HG02759 (cell line): Measurements from ENCODE around the gene SLC38A6.

ENCODE experiments used
- ATAC-seq: cut with Tn5 transposase; IDR thresholded peaks from one replicate; pipeline ENCODE4 v1.9.1; 2021; ENCODE audit warnings: mild to moderate bottlenecking, moderate library complexity; ENCODE audit not compliant: unreplicated experiment

Gene SLC38A6

DNA sequence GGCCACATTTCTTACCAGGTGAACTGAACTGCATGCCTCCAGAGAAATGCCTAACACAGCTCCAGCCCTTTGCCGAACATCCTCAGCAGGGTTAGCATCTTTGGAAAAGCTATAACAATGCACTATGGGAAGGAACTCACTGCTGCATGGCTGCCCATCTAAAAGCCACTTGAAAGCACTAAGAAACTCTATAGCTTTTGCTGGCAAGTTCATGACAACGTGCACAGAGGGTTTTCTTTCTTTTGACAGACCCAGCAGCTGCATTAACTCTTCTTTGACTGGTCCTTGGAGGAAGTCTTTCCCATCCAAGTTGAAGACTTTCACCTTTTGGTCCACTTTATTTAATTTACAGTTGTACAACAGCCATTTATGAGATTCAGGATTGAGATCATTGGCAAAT is 5.5 kb upstream of the SLC38A6 start:
- no peak for ATAC-seq

DNA sequence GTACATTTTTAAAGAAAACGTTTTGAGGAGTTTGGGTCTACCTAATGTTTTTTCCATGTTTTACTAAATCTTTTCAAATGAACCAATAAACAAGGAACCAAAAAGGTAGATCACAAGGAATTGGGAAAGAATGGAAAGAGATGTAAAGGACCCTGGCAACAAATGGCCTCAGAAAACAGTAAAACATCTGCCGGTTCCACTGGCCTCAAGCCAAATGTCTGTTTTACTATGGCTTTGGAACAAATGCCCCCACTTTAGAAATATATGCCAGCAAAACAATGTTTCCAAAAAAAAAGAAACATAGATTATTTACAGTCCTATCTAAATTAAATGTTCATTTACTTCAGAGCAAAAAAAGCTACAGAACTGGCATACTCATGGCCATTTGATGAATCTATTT is 3.2 kb upstream of the SLC38A6 start:
- no peak for ATAC-seq

DNA sequence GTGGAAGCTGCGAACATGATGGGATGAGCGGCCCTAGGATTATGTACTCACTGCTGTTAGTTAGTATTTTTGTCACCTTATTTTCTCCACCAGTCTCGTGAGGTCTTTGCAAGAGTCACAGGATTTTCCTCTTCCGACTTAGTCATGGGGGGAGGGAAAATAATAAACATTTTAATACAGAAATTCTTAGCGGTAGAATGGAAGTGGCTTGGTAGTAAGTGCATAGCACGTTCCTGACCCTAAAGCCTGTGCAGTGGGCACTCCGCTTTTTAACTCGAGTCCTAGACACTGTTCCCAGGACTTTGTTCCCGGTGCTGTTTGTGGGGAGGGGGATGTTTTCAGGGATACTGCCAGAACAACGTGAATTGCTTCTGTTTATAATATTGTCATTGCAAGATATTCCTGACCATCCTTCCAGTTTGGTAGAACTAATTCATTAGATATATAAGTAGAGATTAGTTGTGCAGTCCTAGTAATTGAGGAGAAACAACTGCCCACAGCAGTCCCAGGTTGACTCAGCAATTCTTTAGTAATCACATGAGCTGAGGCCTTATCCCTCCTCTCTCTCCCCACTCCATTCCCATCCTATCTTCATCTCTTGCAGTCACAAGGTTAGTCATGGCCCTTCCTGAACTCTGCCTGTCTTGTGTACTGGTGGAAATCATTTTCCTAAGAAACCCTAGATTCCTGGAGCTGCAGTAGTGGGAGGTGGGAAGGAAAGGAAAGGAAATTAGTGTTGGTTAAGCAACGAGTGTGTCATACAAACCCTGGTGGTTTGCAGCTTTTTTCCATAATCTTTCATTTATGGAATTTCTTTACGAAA is 799 bp downstream of the SLC38A6 start:
- ATAC-seq = no peak

DNA sequence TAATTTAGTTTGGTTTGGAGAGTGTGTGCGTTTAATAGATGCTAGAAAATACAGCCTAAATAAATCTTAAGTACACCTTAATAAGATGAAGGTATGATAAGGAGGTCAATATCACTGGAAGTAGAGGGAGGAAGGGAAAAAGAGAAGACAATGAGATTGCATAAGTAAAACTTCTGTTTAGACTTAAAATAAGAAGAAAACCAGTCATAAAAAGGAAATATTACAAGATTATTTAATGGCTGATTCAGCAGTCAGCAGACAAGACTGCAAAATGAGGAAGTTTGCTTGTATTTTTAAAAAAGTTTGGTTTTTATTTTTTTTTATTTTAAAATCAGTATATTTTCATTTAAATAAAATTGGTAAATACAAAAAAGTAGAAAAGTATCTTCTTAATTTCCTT is 3.2 kb downstream of the SLC38A6 start:
- ATAC-seq = no peak

DNA sequence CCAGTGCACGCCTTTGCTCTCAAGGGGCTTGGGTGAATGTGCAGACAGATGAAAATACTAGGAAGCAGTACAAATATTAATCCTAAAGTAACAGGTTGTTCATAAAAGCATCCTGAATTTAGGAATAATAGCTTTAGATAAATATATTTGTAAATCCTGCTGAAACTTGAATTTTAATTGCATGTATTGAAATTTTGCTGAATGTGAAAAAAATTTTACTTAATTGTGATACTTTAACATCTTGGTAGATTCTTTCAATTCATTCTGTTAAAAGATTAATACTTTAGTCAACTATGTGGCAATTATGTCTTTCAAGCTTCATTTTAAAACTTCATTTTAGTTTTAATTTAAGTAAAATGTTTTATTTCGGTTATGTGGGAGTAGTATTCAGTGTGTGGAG is 5.5 kb downstream of the SLC38A6 start:
- ATAC-seq = no peak

DNA sequence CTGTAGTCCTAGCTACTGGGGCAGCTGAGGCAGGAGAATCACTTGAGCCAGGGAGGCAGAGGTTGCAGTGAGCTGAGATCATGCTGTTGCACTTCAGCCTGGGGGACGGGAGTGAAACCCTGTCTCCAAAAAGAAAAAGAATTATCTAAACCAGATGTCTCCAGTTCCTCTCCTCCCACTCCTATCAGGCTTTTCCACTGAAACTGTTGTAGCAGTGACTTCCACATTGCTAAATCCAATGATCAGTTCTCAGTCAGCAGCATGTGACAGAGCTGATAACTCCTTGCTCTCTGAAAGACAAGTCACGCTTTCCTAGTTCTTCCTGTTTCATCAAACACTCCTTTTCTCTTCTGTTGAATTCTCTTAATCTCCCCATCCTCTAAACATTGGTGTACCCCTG is 8.6 kb downstream of the SLC38A6 start:
- no peak for ATAC-seq

DNA sequence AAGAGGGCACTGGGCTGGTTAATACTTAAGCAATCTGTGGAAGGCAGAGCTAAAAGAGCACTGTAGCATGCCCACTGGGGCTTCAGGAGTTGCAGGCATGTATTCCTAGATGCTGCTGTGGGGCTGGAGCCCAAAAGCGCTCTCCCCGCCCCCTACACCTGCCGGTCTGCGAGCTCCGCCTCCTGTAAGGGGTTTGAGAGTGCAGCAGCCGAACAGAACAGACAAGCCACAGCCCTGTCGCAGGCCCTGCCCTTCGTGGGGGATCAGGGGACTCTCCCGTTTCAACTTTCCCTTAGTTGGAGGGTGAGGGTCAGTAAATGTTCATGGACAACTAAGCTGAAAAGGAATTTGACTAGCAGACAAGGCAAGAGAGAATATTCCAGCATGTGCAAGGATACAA is 17.6 kb downstream of the SLC38A6 start:
- ATAC-seq = no peak

DNA sequence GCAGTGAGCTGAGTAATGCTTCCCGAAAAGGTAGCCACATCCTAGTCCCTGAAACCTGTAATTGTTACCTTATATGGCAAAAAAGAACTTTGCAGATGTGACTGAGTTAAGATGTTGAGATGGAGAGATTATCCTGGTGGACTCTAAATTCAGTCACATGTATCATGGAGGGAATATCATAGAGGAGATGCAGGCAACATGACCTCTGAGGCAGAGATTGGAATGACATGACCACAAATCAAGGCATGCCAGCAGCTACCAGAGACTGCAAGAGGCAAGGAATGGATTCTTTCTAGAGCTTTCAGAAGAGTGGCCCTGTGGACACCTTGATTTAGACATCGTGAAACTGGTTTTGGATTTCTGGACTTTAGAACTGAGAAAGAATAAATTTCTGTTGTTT is 18.5 kb downstream of the SLC38A6 start:
- ATAC-seq = no peak

DNA sequence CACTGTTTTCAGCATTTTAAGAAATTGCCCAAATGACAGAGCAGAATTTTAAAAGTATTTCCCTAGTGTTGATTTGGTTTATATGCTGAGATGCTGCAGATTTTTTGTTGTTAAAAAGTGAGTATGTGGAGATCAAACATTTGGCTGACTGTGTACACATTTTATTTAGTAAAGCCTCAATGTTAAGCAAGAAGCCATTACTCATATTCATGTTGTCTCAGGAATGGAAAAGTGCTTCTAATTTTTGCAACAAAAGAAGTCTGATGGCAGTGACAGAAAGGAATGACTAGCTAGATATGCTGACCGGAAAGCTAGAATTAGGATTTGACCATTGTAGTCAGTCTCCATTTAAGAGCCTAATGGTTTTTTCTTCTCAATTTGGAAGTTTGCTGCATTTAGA is 22.5 kb downstream of the SLC38A6 start:
- no peak for ATAC-seq

DNA sequence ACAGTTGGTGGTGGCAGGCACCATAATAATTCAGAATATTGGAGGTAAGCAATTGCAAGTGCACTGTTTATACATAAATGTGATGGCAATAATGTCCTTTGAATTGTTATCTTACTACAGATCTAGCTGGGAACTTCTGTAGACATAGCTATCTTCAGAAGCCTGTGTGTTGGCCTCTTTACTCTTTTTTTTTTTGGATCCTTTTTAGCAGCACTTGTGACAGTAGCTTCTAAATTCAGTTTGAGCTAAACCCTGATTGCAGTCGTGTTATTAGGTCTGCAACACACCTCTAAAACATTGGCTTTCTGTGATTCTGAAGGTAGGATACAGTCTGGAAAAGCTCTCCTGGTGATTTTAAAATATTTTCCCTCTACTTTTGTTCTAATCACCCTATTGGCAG is 38.5 kb downstream of the SLC38A6 start:
- ATAC-seq = no peak

DNA sequence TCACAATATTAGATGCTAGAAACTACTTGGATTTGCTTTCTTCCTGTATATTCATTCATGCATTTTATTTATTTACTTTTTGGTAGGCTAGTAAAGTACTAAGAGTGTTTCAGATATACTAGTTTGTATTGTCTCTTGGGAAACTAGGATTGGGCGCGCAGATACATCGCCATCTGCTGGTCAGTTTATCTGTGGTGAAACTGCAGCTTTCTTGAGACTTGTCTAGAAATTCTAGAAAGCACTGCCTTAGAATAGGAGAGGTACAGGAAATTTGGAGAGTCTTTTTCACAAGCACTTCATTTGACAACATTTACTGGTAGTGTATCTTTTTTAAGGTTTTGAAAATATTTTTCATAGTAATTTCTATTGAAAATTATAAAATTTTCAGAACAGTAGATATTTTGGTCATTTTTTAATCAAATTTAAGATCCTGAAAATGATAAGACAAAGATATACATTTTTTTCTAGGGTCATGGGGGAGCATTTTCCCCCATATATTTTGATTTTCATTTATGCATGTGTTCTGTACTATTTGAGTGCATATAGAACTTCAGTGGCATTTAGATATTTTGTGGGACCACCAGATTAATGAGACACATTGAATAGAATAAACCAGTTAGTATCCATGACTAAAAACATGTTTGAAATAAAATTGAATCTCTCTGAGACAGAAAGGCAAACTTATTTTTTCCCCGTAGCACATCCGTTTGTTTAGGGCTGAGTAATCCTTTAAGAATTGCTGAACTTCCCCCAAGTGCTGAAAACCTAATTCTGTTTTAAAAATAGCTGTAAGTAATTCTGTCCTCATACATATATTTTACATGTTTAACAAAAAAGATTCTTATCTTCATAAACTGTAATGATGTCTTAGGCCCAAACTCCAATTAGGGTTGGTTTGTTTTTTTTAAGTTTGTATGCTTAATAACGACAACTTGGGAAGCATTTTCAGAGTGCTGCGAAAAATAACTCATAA is 44.5 kb downstream of the SLC38A6 start:
- ATAC-seq = no peak

DNA sequence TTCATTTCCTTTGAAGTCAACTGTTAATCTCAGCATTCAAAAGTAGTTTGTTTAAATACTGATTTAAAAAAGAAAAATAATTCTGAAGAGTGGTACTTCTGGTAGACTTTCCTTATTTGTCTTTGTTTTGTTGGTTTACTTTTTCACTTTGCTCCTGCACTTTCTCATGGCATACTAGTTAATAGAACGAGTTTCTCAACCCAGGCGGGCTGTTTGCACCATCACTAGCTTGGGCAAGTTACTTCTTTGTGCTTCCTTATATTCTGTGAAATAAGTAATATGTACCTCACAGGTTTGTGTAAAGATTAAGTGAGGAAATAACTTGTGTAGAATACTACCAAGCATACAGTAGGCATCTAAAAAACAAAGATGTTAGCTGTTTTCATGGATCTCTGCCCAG is 45.5 kb downstream of the SLC38A6 start:
- no peak for ATAC-seq

DNA sequence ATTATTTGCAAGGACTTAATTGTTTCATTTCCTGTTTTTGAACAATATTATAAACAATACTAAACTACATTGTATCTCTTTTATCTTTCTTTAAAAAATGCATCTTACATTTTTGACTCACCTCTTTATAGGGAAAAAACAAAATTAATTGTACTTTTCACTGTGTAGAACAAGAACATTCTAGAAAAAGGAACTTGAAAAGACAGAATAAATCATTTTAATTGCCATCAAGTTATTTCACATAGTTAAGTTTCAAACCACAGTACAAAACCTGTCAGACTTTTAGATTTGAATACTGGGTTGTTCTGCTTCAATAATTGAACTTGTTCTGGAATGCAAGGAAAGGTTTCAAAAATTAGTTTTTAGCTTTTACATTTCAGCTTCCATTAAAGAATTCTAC is 50.0 kb downstream of the SLC38A6 start:
- ATAC-seq = no peak

DNA sequence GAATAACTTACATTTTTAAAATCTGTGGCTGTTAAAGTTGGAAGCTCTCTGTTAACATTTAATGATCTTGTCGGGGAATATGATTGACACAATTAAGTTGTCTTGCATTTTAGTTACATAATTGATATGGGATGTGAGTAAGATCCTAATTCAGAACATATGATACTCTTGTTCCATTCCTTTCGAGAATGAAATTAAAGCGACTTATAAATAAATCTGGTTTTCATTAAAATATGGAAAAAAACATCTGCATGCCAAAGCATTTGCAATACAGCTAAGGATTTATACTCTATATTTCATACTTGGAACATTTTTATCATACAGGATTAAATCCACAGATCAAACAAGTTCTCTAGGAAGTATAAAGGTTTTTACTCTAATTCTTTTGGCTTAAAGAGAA is 52.0 kb downstream of the SLC38A6 start:
- ATAC-seq = no peak

DNA sequence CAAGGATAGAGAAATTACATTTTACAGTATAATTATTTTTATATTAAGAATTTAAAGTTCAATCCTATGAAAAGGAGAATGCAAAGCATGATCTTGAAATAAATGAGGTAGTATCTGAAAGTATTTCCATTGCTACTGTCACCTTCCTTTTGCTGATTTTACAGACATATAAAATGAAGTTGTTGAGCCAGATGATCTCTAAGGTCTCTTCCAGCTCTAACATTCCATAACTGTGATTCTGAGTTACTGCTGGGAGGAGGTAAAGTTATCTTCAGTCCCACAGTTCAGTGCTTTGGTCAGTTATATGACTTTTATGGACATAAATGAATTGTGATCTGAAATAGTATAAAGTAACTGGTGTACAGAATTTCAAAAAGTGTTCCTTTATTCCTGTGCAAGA is 52.8 kb downstream of the SLC38A6 start:
- no peak for ATAC-seq

DNA sequence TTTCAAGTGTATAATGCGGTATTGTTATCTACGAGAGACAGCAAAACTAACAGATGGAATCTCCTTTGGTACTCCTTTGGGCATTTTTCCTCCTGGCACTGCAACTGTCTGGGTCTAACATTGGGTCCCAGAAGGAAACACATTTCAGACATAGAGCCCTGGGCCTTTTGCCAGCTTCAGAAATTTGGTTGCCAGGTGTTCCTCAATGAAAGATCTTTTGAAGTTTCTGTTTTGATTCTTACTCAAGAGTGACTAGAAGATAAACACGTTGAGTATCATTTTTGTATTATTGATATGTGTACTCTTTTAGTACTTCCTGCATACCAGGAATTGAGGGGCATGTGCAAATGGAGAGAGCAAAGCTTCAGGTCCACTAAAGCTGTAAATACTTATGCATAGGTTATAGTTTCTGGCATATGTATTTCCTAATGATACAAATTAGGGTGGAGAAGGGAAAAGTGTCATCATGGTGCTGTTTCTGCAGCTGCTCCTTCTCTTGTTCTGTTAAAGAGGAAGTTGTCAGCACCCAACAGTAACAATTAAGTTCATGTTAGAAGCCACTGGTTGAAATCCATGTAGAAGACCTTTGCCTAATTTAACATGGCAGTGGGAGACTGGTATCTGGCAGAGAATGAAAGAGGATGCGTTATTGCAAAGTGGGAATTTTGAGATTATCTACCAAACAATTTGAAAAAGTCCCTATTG is 53.5 kb downstream of the SLC38A6 start:
- ATAC-seq = peak; percentile 85

DNA sequence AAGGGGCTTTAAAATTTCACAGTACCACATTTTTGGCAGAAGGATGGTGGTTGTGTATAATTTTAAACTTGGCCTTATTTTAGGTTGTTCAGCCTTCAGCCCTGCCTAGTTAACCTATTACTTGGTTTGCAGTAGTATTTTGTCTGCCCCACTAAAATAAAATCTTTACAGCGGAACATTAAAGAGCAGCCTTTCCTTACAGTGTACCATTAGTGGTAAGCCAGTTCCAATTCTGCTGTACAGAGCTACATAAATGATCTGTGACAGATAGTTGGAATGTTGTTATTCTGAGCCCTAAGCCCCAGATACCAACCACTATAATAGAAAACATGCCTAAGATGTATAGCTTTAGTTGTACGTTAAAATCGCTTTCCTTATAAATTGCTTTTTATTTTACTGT is 56.2 kb downstream of the SLC38A6 start:
- ATAC-seq = no peak

DNA sequence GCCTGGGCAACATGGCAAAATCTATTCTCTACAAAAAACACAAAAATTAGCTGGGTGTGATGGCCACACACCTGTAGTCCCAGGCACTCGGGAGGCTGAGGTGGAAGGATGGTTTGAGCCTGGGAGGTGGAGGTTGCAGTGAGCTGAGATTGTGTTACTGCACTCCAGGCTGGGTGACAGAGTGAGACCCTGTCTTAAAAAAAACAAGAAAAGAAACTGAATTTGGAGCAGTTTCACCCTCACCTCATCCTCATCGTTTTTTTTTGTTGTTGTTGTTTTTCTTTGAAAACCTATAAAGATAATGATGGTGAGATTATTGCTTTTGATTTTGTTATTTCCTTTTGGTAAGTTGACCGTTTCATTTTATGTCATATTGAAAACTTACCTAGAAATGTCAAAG is 60.7 kb downstream of the SLC38A6 start:
- ATAC-seq = no peak

DNA sequence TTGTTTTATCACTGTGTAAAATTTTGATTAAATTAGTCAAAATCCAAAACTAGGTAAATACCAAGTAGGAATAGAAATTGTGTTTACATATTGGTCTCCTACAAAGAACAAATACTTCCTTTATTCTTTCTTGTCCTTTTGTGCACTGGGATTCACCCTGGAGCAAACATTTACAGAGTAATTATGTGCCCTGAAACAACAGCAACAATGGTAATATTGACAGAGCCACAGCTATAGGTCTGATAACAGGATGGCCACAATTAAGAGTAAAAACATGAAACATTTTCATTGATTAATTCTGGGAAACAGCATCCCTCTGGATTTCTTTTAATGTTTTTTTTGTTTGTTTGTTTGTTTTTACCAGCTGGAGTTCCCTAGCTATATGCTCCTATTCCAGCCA is 61.2 kb downstream of the SLC38A6 start:
- ATAC-seq = no peak

DNA sequence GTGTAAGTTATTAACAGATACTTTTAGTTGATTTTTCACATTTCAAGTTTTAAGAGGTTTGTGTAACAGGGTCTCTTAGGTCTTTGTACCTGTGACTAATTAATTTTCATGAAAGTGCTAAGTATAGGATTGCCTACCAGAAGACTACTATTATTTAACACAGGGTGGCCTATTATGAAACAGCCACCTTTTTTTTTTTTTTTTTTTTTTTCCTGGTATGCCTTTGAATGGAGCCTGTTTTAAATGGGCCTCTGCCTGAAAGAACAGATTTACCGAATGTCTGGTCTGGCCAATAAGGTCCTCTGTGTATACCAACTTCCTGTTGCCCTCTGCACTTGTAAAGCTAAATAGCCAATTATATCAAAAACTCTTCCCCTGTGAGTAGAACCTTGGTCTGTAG is 62.5 kb downstream of the SLC38A6 start:
- ATAC-seq = no peak

DNA sequence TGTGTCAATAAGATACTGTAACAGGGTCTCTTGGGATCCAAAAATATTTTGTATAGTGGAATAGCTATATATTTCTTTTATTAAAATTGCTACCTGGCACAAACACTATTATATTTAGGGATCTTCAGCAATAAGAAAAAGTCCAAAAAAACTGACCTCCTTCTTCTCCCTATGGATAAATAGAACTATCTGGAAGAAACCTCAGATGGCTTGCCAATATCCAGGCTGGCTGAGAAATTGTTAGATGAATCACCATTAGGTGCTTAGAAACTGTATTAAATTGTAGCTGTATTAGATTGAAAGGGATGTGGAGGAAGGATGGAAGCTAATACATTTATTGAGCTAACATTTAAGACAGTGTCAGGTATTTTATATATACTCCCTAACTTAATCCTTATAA is 66.0 kb downstream of the SLC38A6 start:
- no peak for ATAC-seq
